CD4-positive, alpha-beta T cell treated with Interleukin-17A for 1 hour (primary cell): ENCODE results near the gene RSAD1.

ENCODE experiments used
- DNase-seq: peaks from one replicate; pipeline ENCODE4 v3.0.0-alpha.2; 2020

The RSAD1 gene

GRCh38 chr17:50498021-50498874 lies 19.6 kb downstream of the RSAD1 start:
- no peak for DNase-seq

- no peak for DNase-seq
Measured at GRCh38 chr17:50499270-50499669, 20.6 kb downstream of the RSAD1 start.

GRCh38 chr17:50499721-50500120 lies 21.1 kb downstream of the RSAD1 start:
- no peak for DNase-seq

GRCh38 chr17:50501054-50501453 lies 22.4 kb downstream of the RSAD1 start:
- peak; percentile 46 for DNase-seq

- DNase-seq: no peak
Measured at GRCh38 chr17:50502301-50502990, 23.8 kb downstream of the RSAD1 start.

GRCh38 chr17:50505591-50506130 lies 27.0 kb downstream of the RSAD1 start:
- DNase-seq: no peak

GRCh38 chr17:50506298-50506697 lies 27.6 kb downstream of the RSAD1 start:
- no peak for DNase-seq

GRCh38 chr17:50507871-50508572 lies 29.4 kb downstream of the RSAD1 start, which contains the start of gene MYCBPAP:
Gene MYCBPAP, plus strand, starts transcription at chr17:50508439. Its CDS starts 236 bp downstream, at chr17:50508675.
- peak; percentile 81 for DNase-seq

- no peak for DNase-seq
Measured at GRCh38 chr17:50508573-50509460, 30.2 kb downstream of the RSAD1 start.

GRCh38 chr17:50511058-50511457 lies 32.4 kb downstream of the RSAD1 start:
- DNase-seq: peak; percentile 77

- no peak for DNase-seq
Measured at GRCh38 chr17:50513495-50513894, 34.8 kb downstream of the RSAD1 start.

- no peak for DNase-seq
Measured at GRCh38 chr17:50514388-50514787, 35.7 kb downstream of the RSAD1 start.

GRCh38 chr17:50514936-50515702 lies 36.5 kb downstream of the RSAD1 start:
- no peak for DNase-seq

- DNase-seq: no peak
Measured at GRCh38 chr17:50517011-50517410, 38.4 kb downstream of the RSAD1 start.

- DNase-seq: no peak
Measured at GRCh38 chr17:50517504-50518383, 39.1 kb downstream of the RSAD1 start.

- no peak for DNase-seq
Measured at GRCh38 chr17:50518384-50519023, 39.8 kb downstream of the RSAD1 start.

GRCh38 chr17:50519141-50519834 lies 40.6 kb downstream of the RSAD1 start:
- DNase-seq: no peak

- DNase-seq: no peak
Measured at GRCh38 chr17:50520483-50520882, 41.8 kb downstream of the RSAD1 start.

GRCh38 chr17:50521514-50521913 lies 42.9 kb downstream of the RSAD1 start:
- no peak for DNase-seq
